GM12875 (cell line): ENCODE measurements around the gene LRRFIP2.

Experiments used
- H3K4me3 ChIP-seq: one replicate; pipeline ENCODE4 v1.5.1; 2011; ENCODE audit warnings: low read depth, low read length, control low read depth
- TF ChIP-seq, protein P1 (sequence below): IDR thresholded peaks from 2 replicates; pipeline ENCODE4 v1.5.1; 2011; ENCODE audit warnings: low read depth, mild to moderate bottlenecking, control low read depth, inconsistent platforms, low read length, moderate library complexity, borderline replicate concordance; ENCODE audit not compliant: insufficient read depth

Gene LRRFIP2

DNA sequence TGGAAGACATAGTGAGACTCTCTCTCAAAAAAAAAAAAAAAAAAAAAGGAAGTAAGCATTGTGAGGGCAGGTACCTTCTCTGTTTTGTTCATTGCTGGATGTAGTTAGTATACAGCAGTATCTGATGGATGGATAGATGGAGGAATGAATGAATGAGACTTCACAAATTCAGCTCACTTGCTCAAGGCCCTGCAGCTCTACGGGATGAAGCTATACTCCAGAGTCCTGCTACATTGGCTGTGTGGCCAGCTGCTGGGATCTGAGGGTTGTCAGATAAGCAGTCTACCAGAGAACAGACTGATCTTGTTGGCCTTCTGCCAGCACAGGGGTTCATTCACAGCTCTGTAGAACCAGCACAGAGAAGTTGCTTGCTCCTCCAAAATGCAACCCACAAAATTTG lies 146.1 kb downstream of the LRRFIP2 start:
- H3K4me3 ChIP-seq, result no peak overlapping the region
- TF ChIP-seq, protein P1, sequence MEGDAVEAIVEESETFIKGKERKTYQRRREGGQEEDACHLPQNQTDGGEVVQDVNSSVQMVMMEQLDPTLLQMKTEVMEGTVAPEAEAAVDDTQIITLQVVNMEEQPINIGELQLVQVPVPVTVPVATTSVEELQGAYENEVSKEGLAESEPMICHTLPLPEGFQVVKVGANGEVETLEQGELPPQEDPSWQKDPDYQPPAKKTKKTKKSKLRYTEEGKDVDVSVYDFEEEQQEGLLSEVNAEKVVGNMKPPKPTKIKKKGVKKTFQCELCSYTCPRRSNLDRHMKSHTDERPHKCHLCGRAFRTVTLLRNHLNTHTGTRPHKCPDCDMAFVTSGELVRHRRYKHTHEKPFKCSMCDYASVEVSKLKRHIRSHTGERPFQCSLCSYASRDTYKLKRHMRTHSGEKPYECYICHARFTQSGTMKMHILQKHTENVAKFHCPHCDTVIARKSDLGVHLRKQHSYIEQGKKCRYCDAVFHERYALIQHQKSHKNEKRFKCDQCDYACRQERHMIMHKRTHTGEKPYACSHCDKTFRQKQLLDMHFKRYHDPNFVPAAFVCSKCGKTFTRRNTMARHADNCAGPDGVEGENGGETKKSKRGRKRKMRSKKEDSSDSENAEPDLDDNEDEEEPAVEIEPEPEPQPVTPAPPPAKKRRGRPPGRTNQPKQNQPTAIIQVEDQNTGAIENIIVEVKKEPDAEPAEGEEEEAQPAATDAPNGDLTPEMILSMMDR, result no peak

DNA sequence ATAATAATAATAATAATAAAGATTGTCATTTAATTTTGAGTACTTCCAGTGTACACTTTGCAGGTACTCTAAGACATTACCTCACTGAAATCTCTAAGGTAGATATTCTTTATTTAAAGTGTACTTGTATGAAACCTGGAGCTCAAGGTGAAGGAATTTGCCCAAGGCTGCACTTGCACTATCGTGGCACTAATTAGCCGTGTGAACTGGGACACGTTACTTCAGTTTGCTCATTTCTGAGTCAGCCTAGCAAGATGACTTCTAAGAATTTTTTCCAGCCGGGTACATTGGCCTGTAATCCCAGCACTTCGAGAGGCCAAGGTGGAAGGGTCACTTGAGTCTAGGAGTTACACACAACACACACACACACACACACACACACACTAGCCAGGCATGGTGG lies 147.5 kb downstream of the LRRFIP2 start:
- no peak overlapping the region for H3K4me3 ChIP-seq
- TF ChIP-seq, protein P1, result no peak

GRCh38 chr3:37025561-37026335 lies 148.6 kb downstream of the LRRFIP2 start:
- TF ChIP-seq, protein P1, result no peak
- H3K4me3 ChIP-seq, result no peak overlapping the region

GRCh38 chr3:37024820-37025405 lies 149.5 kb downstream of the LRRFIP2 start:
- TF ChIP-seq, protein P1, result no peak
- H3K4me3 ChIP-seq, result no peak overlapping the region

GRCh38 chr3:37024092-37024491 lies 150.3 kb downstream of the LRRFIP2 start:
- no peak overlapping the region for H3K4me3 ChIP-seq
- TF ChIP-seq, protein P1, result no peak

DNA sequence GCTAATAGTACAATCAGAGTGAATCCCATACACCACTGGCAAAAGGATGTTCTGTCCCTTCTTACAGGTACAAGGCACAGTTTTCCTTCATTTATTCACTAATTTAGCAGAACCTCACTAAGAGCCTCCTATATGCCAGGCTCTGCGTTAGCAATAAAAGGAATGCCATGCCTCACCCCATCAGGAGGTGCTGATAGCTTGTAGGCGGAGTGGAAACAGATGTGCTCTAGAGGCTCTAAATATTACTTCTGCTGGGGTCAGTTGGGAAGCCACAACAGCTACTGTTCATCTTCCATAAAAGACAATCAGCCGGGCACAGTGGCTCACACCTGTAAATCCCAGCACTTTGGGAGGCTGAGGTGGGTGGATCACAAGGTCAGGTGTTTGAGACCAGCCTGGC lies 156.7 kb downstream of the LRRFIP2 start:
- H3K4me3 ChIP-seq, result no peak overlapping the region
- TF ChIP-seq, protein P1, result no peak

- TF ChIP-seq, protein P1, result no peak
- H3K4me3 ChIP-seq, result no peak overlapping the region
Measured at GRCh38 chr3:37016903-37017302, 157.5 kb downstream of the LRRFIP2 start.
